ENCODE results near the gene SIPA1L2.

SIPA1L2 gene

GRCh38 chr1:232630047-232630893, at the start of gene SIPA1L2 (continued):
- TF ChIP-seq ZNF610 (tag by site-specific recombination; IDR thresholded peaks at IDR 0.05; ENCODE audit: borderline replicate concordance) (peak; percentile 61), TCF7L2 (IDR thresholded peaks at IDR 0.05; ENCODE audit: borderline replicate concordance, low read depth, low read length) (no peak), YY1 (tag by site-specific recombination; IDR thresholded peaks at IDR 0.05) (no peak; the same call in 1 of the 2 replicates), ZNF10 (tag by site-specific recombination; IDR thresholded peaks at IDR 0.05) (no peak; the same call in 1 of the 2 replicates), ZNF521 (tag by site-specific recombination; IDR thresholded peaks at IDR 0.05) (no peak), ZNF433 (tag by site-specific recombination; IDR thresholded peaks at IDR 0.05; ENCODE audit: low read depth) (no peak), MEIS1 (CRISPR knock-in tag; IDR thresholded peaks at IDR 0.05; ENCODE audit: borderline replicate concordance) (no peak; the same call in 1 of the 2 replicates), ZNF416 (tag by site-specific recombination; IDR thresholded peaks at IDR 0.05) (no peak), ZNF530 (tag by site-specific recombination; IDR thresholded peaks at IDR 0.05; ENCODE audit: low read depth) (no peak), ZNF324 (tag by site-specific recombination; IDR thresholded peaks at IDR 0.05) (peak; percentile 73; the same call in 1 of the 2 replicates), ZBTB1 (tag by site-specific recombination; IDR thresholded peaks at IDR 0.05) (no peak; the same call in 1 of the 2 replicates), WT1 (tag by site-specific recombination; IDR thresholded peaks at IDR 0.05) (peak; percentile 52; the same call in 1 of the 2 replicates), PBX3 (CRISPR knock-in tag; IDR thresholded peaks at IDR 0.05) (peak; percentile 98), ZNF19 (tag by site-specific recombination; IDR thresholded peaks at IDR 0.05; ENCODE audit: low read depth) (no peak), ZNF404 (tag by site-specific recombination; IDR thresholded peaks at IDR 0.05) (no peak), ZNF175 (tag by site-specific recombination; IDR thresholded peaks at IDR 0.05) (no peak), HOXD13 (CRISPR knock-in tag; IDR thresholded peaks at IDR 0.05; ENCODE audit: borderline replicate concordance) (peak; percentile 62; the same call in 1 of the 2 replicates), ZNF112 (tag by site-specific recombination; IDR thresholded peaks at IDR 0.05) (no peak), ZBTB26 (tag by site-specific recombination; optimal IDR thresholded peaks at IDR 0.05) (peak; percentile 82), SALL2 (tag by site-specific recombination; IDR thresholded peaks at IDR 0.05; ENCODE audit: borderline replicate concordance) (no peak), GLI4 (tag by site-specific recombination; IDR thresholded peaks at IDR 0.05) (no peak), ZNF114 (tag by site-specific recombination; IDR thresholded peaks at IDR 0.05) (no peak), AEBP2 (tag by site-specific recombination; IDR thresholded peaks at IDR 0.05; ENCODE audit: borderline replicate concordance) (no peak), ZNF121 (tag by site-specific recombination; IDR thresholded peaks at IDR 0.05) (no peak), ZNF548 (tag by site-specific recombination; IDR thresholded peaks at IDR 0.05) (no peak), GLIS1 (tag by site-specific recombination; IDR thresholded peaks at IDR 0.05) (peak; percentile 83), ZNF341 (tag by site-specific recombination; IDR thresholded peaks at IDR 0.05; ENCODE audit: low read depth) (peak; percentile 85), HOXA7 (CRISPR knock-in tag; IDR thresholded peaks at IDR 0.05; ENCODE audit: borderline replicate concordance) (no peak), ZNF768 (tag by site-specific recombination; IDR thresholded peaks at IDR 0.05) (peak; percentile 52; the same call in 1 of the 2 replicates), ZNF274 (IDR thresholded peaks at IDR 0.05; ENCODE audit: low read length) (no peak), ZNF274 (tag by site-specific recombination; IDR thresholded peaks at IDR 0.05; ENCODE audit: borderline replicate concordance) (no peak), MYNN (tag by site-specific recombination; IDR thresholded peaks at IDR 0.05; ENCODE audit: borderline replicate concordance) (no peak)

Data from HEK293 (cell line).